HG02798 (cell line): ENCODE measurements around the gene SUGT1.
"Not testable (repeated sequence)": the region's sequence is repeated elsewhere in the genome, so short reads cannot be mapped to it uniquely, and the experiment has no call there.

ENCODE experiments used
- ATAC-seq: cut with Tn5 transposase; IDR thresholded peaks from one replicate; pipeline ENCODE4 v1.9.1; 2021; ENCODE audit warnings: mild to moderate bottlenecking; ENCODE audit not compliant: unreplicated experiment, poor library complexity

The SUGT1 gene

GRCh38 chr13:52652196-52652979, at the start of gene SUGT1:
SUGT1 (plus strand) TSS chr13:52652836; CDS start chr13:52652921, 85 bp downstream.
- ATAC-seq = peak; percentile 96

- not testable (repeated sequence) for ATAC-seq
These were observed 49.3 kb upstream of the SUGT1 start for GRCh38 chr13:52603316-52603715.

GRCh38 chr13:52606126-52606525, 46.5 kb upstream of the SUGT1 start:
- not testable (repeated sequence) for ATAC-seq

- ATAC-seq = not testable (repeated sequence)
These were observed 45.8 kb upstream of the SUGT1 start for GRCh38 chr13:52606795-52607194.

GRCh38 chr13:52608184-52608583, 44.5 kb upstream of the SUGT1 start:
- ATAC-seq = not testable (repeated sequence)

- peak; percentile 75 for ATAC-seq
These were observed 43.5 kb upstream of the SUGT1 start for GRCh38 chr13:52609013-52609606.

GRCh38 chr13:52610158-52610557, 42.5 kb upstream of the SUGT1 start:
- not testable (repeated sequence) for ATAC-seq

GRCh38 chr13:52615134-52615801, 37.4 kb upstream of the SUGT1 start:
- no peak for ATAC-seq

- peak; percentile 19 for ATAC-seq
These were observed 36.8 kb upstream of the SUGT1 start for GRCh38 chr13:52615812-52616211.

- ATAC-seq = peak; percentile 98
These were observed 35.3 kb upstream of the SUGT1 start for GRCh38 chr13:52617070-52618060.

GRCh38 chr13:52631083-52631690, 21.4 kb upstream of the SUGT1 start:
- not testable (repeated sequence) for ATAC-seq

- ATAC-seq = no peak
These were observed 13.8 kb upstream of the SUGT1 start for GRCh38 chr13:52638666-52639328.

GRCh38 chr13:52642131-52642530, 10.5 kb upstream of the SUGT1 start, which contains the start of gene HNRNPA1L2:
HNRNPA1L2 (plus strand) TSS chr13:52642431; CDS start chr13:52642493, 62 bp downstream.
- no peak for ATAC-seq

- ATAC-seq = no peak
These were observed 8.5 kb upstream of the SUGT1 start for GRCh38 chr13:52644108-52644507.

- no peak for ATAC-seq
These were observed 5.7 kb upstream of the SUGT1 start for GRCh38 chr13:52646967-52647366.

GRCh38 chr13:52650731-52651130, 1.9 kb upstream of the SUGT1 start:
- ATAC-seq = no peak

- ATAC-seq = peak; percentile 3
These were observed 790 bp upstream of the SUGT1 start for GRCh38 chr13:52651897-52652195.

GRCh38 chr13:52652980-52653303, 306 bp downstream of the SUGT1 start:
- ATAC-seq = peak; percentile 32

- ATAC-seq = no peak
These were observed 6.7 kb downstream of the SUGT1 start for GRCh38 chr13:52659340-52659739.
